HG02623 (cell line): Measurements from ENCODE around the gene LAMA3.
"Not testable (repeated sequence)": the region's sequence is repeated elsewhere in the genome, so short reads cannot be mapped to it uniquely, and the experiment has no call there.

Source experiments
- ATAC-seq: cut with Tn5 transposase; IDR thresholded peaks from one replicate; pipeline ENCODE4 v1.9.1; 2021; ENCODE audit warnings: moderate library complexity; ENCODE audit not compliant: unreplicated experiment

The LAMA3 gene

GRCh38 chr18:23725827-23726661 is 36.8 kb downstream of the LAMA3 start:
- no peak for ATAC-seq

GRCh38 chr18:23727707-23728493 is 38.6 kb downstream of the LAMA3 start:
- ATAC-seq, result no peak

GRCh38 chr18:23730857-23731256 is 41.6 kb downstream of the LAMA3 start:
- no peak for ATAC-seq

- no peak for ATAC-seq
Observed at GRCh38 chr18:23731861-23732260, 42.6 kb downstream of the LAMA3 start.

- no peak for ATAC-seq
Observed at GRCh38 chr18:23732439-23732838, 43.2 kb downstream of the LAMA3 start.

- ATAC-seq, result not testable (repeated sequence)
Observed at GRCh38 chr18:23733265-23733664, 44.0 kb downstream of the LAMA3 start.

- ATAC-seq, result no peak
Observed at GRCh38 chr18:23733895-23734294, 44.6 kb downstream of the LAMA3 start.

- ATAC-seq, result no peak
Observed at GRCh38 chr18:23735021-23735464, 45.8 kb downstream of the LAMA3 start.

GRCh38 chr18:23737578-23737977 is 48.3 kb downstream of the LAMA3 start:
- no peak for ATAC-seq

- ATAC-seq, result no peak
Observed at GRCh38 chr18:23738151-23738550, 48.9 kb downstream of the LAMA3 start.

- ATAC-seq, result no peak
Observed at GRCh38 chr18:23738575-23738974, 49.3 kb downstream of the LAMA3 start.

GRCh38 chr18:23740105-23740830 is 51.0 kb downstream of the LAMA3 start:
- ATAC-seq, result no peak

GRCh38 chr18:23741967-23742366 is 52.7 kb downstream of the LAMA3 start:
- not testable (repeated sequence) for ATAC-seq

- ATAC-seq, result no peak
Observed at GRCh38 chr18:23743733-23744333, 54.6 kb downstream of the LAMA3 start.

- ATAC-seq, result no peak
Observed at GRCh38 chr18:23745366-23745765, 56.1 kb downstream of the LAMA3 start.

GRCh38 chr18:23746851-23747250 is 57.6 kb downstream of the LAMA3 start:
- ATAC-seq, result no peak

GRCh38 chr18:23752363-23752762 is 63.1 kb downstream of the LAMA3 start:
- ATAC-seq, result no peak

- no peak for ATAC-seq
Observed at GRCh38 chr18:23752796-23753195, 63.5 kb downstream of the LAMA3 start.

GRCh38 chr18:23756590-23757436 is 67.6 kb downstream of the LAMA3 start:
- no peak for ATAC-seq

- ATAC-seq, result no peak
Observed at GRCh38 chr18:23757437-23757733, 68.1 kb downstream of the LAMA3 start.
